HepG2 (cell line): Measurements from ENCODE around the gene P2RY6. TPM values are rescaled to one million over a fixed set of nuclear protein-coding genes. Genes with fewer than 3 reads are reported as not detected.

Experiments
- ARID5B ChIP-seq: IDR thresholded peaks from 2 replicates; pipeline ENCODE4 v1.4.0; 2020; ENCODE audit warnings: mild to moderate bottlenecking, missing genetic modification reagents
- ATF7-NPFF ChIP-seq: sonication (generic); formaldehyde crosslinking; IDR thresholded peaks from 2 replicates; pipeline ENCODE4 v1.8.1; 2023; ENCODE audit warnings: mild to moderate bottlenecking, low read depth, missing genetic modification reagents, moderate library complexity
- CBX5 ChIP-seq: sonication (generic); formaldehyde crosslinking; IDR thresholded peaks from 2 replicates; pipeline ENCODE4 v1.4.0; 2020; ENCODE audit warnings: missing genetic modification reagents, borderline replicate concordance
- LCORL ChIP-seq, 2 experiments: fragments of 450-650 bp in 1 of 2; sonication (generic) in 1 of 2; formaldehyde crosslinking in 1 of 2; IDR thresholded peaks; 2 replicates each; pipeline versions ENCODE4 v1.5.0 to v1.6.1; 2017 to 2020; ENCODE audit warnings: antibody characterized with exemption in 1 of 2, missing genetic modification reagents in 1 of 2
- SALL2 ChIP-seq: sonication (generic); formaldehyde crosslinking; IDR thresholded peaks from 2 replicates; pipeline ENCODE4 v1.8.1; 2023; ENCODE audit warnings: mild to moderate bottlenecking, missing genetic modification reagents, inconsistent platforms
- SOX6 ChIP-seq, 2 experiments: fragments of 450-650 bp in 1 of 2; sonication (generic) in 1 of 2; formaldehyde crosslinking in 1 of 2; IDR thresholded peaks; 2 replicates each; pipeline versions ENCODE4 v1.4.0 to v1.6.1; 2017 to 2020; ENCODE audit warnings: antibody characterized with exemption in 1 of 2, mild to moderate bottlenecking in 1 of 2, missing genetic modification reagents in 1 of 2
- SP5 ChIP-seq: IDR thresholded peaks from 2 replicates; pipeline ENCODE4 v1.6.1; 2016; ENCODE audit warnings: low read depth, borderline replicate concordance
- ZFX ChIP-seq: sonication (generic); formaldehyde crosslinking; IDR thresholded peaks from 2 replicates; pipeline ENCODE4 v1.4.0; 2020; ENCODE audit warnings: mild to moderate bottlenecking, low read depth, missing genetic modification reagents, moderate library complexity
- ZNF441 ChIP-seq: sonication (generic); formaldehyde crosslinking; IDR thresholded peaks from 2 replicates; pipeline ENCODE4 v1.7.0; 2021; ENCODE audit warnings: missing genetic modification reagents, borderline replicate concordance
- polyA plus RNA-seq, 8 experiments: library from polyadenylated mRNA; depleted of rRNA in 3 of 8; stranded (reverse) in 7 of 8; unstranded in 1 of 8; fragments of >200 nt; fragmentation: Illumina TruSeq in 4 of 8; extraction: Trizol in 4 of 8; gene quantifications; 2 replicates each; pipeline versions ENCODE4 v1.2.1 to v1.2.3, GENCODE V29; 2011 to 2016; ENCODE audit warnings: low read depth in 4 of 8, missing spikeins in 1 of 8, mixed read lengths in 1 of 8; ENCODE audit not compliant: insufficient read depth in 1 of 8
- total RNA-seq, 5 experiments: library from RNA; depleted of rRNA; stranded (reverse); fragments of >200 nt; fragmentation: Illumina TruSeq; extraction: Trizol; gene quantifications; 2 replicates each; pipeline ENCODE4 v1.2.3, GENCODE V29; 2016; ENCODE audit warnings: low read depth in 1 of 5
- TF ChIP-seq, protein P1 (sequence below): sonication (generic); formaldehyde crosslinking; IDR thresholded peaks from 2 replicates; pipeline ENCODE4 v1.4.0; 2020; ENCODE audit warnings: missing genetic modification reagents
- TF ChIP-seq, protein P2 (sequence below): IDR thresholded peaks from 2 replicates; pipeline ENCODE4 v1.6.1; 2016; ENCODE audit warnings: mild to moderate bottlenecking
- TF ChIP-seq, protein P3 (sequence below): sonication (generic); formaldehyde crosslinking; conservative IDR thresholded peaks from 2 replicates; pipeline ENCODE4 v1.4.0; 2020; ENCODE audit warnings: mild to moderate bottlenecking, missing genetic modification reagents, moderate library complexity
- TF ChIP-seq, protein P4 (sequence below): sonication (generic); formaldehyde crosslinking; IDR thresholded peaks from 2 replicates; pipeline ENCODE4 v1.4.0; 2020; ENCODE audit warnings: missing genetic modification reagents

P2RY6 gene
- total and polyA plus RNA-seq, 2 of the 13 experiments (the other 11 are each of a cell fraction or from before 2014, with no cell fraction given): 0.09 to 0.29 TPM

- TF ChIP-seq, protein P1, sequence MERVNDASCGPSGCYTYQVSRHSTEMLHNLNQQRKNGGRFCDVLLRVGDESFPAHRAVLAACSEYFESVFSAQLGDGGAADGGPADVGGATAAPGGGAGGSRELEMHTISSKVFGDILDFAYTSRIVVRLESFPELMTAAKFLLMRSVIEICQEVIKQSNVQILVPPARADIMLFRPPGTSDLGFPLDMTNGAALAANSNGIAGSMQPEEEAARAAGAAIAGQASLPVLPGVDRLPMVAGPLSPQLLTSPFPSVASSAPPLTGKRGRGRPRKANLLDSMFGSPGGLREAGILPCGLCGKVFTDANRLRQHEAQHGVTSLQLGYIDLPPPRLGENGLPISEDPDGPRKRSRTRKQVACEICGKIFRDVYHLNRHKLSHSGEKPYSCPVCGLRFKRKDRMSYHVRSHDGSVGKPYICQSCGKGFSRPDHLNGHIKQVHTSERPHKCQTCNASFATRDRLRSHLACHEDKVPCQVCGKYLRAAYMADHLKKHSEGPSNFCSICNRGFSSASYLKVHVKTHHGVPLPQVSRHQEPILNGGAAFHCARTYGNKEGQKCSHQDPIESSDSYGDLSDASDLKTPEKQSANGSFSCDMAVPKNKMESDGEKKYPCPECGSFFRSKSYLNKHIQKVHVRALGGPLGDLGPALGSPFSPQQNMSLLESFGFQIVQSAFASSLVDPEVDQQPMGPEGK (CRISPR knock-in tag): peak; percentile 90
- 0 out of 2 replicates have a peak, but pooled peaks have one; percentile 24 for TF ChIP-seq SP5
- TF ChIP-seq LCORL (IDR thresholded peaks at IDR 0.05): no peak
- TF ChIP-seq LCORL (CRISPR knock-in tag; IDR thresholded peaks at IDR 0.05): peak; percentile 90
- TF ChIP-seq, protein P2, sequence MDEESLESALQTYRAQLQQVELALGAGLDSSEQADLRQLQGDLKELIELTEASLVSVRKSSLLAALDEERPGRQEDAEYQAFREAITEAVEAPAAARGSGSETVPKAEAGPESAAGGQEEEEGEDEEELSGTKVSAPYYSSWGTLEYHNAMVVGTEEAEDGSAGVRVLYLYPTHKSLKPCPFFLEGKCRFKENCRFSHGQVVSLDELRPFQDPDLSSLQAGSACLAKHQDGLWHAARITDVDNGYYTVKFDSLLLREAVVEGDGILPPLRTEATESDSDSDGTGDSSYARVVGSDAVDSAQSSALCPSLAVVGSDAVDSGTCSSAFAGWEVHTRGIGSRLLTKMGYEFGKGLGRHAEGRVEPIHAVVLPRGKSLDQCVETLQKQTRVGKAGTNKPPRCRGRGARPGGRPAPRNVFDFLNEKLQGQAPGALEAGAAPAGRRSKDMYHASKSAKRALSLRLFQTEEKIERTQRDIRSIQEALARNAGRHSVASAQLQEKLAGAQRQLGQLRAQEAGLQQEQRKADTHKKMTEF (CRISPR knock-in tag): peak; percentile 39; the same call in 1 of the 2 replicates
- TF ChIP-seq SALL2: peak; percentile 34; the same call in 1 of the 2 replicates
- TF ChIP-seq ZFX (CRISPR knock-in tag): peak; percentile 58
- TF ChIP-seq, protein P3, sequence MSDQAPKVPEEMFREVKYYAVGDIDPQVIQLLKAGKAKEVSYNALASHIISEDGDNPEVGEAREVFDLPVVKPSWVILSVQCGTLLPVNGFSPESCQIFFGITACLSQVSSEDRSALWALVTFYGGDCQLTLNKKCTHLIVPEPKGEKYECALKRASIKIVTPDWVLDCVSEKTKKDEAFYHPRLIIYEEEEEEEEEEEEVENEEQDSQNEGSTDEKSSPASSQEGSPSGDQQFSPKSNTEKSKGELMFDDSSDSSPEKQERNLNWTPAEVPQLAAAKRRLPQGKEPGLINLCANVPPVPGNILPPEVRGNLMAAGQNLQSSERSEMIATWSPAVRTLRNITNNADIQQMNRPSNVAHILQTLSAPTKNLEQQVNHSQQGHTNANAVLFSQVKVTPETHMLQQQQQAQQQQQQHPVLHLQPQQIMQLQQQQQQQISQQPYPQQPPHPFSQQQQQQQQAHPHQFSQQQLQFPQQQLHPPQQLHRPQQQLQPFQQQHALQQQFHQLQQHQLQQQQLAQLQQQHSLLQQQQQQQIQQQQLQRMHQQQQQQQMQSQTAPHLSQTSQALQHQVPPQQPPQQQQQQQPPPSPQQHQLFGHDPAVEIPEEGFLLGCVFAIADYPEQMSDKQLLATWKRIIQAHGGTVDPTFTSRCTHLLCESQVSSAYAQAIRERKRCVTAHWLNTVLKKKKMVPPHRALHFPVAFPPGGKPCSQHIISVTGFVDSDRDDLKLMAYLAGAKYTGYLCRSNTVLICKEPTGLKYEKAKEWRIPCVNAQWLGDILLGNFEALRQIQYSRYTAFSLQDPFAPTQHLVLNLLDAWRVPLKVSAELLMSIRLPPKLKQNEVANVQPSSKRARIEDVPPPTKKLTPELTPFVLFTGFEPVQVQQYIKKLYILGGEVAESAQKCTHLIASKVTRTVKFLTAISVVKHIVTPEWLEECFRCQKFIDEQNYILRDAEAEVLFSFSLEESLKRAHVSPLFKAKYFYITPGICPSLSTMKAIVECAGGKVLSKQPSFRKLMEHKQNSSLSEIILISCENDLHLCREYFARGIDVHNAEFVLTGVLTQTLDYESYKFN (CRISPR knock-in tag): peak; percentile 59
- TF ChIP-seq CBX5: no peak
- TF ChIP-seq ATF7-NPFF (CRISPR knock-in tag): 0 out of 2 replicates have a peak, but pooled peaks have one; percentile 26
- TF ChIP-seq ZNF441: no peak
- TF ChIP-seq, protein P4, sequence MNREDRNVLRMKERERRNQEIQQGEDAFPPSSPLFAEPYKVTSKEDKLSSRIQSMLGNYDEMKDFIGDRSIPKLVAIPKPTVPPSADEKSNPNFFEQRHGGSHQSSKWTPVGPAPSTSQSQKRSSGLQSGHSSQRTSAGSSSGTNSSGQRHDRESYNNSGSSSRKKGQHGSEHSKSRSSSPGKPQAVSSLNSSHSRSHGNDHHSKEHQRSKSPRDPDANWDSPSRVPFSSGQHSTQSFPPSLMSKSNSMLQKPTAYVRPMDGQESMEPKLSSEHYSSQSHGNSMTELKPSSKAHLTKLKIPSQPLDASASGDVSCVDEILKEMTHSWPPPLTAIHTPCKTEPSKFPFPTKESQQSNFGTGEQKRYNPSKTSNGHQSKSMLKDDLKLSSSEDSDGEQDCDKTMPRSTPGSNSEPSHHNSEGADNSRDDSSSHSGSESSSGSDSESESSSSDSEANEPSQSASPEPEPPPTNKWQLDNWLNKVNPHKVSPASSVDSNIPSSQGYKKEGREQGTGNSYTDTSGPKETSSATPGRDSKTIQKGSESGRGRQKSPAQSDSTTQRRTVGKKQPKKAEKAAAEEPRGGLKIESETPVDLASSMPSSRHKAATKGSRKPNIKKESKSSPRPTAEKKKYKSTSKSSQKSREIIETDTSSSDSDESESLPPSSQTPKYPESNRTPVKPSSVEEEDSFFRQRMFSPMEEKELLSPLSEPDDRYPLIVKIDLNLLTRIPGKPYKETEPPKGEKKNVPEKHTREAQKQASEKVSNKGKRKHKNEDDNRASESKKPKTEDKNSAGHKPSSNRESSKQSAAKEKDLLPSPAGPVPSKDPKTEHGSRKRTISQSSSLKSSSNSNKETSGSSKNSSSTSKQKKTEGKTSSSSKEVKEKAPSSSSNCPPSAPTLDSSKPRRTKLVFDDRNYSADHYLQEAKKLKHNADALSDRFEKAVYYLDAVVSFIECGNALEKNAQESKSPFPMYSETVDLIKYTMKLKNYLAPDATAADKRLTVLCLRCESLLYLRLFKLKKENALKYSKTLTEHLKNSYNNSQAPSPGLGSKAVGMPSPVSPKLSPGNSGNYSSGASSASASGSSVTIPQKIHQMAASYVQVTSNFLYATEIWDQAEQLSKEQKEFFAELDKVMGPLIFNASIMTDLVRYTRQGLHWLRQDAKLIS (CRISPR knock-in tag): no peak
- TF ChIP-seq ARID5B: peak; percentile 19; the same call in 1 of the 2 replicates
- no peak for TF ChIP-seq SOX6 (IDR thresholded peaks at IDR 0.05)
- 0 out of 2 replicates have a peak, but pooled peaks have one; percentile 35 for TF ChIP-seq SOX6 (CRISPR knock-in tag; IDR thresholded peaks at IDR 0.05)
Observed at GRCh38 chr11:73323464-73323863, 51.3 kb downstream of the P2RY6 start (continued).
